ENCODE results near the gene ARHGEF6.

DNA sequence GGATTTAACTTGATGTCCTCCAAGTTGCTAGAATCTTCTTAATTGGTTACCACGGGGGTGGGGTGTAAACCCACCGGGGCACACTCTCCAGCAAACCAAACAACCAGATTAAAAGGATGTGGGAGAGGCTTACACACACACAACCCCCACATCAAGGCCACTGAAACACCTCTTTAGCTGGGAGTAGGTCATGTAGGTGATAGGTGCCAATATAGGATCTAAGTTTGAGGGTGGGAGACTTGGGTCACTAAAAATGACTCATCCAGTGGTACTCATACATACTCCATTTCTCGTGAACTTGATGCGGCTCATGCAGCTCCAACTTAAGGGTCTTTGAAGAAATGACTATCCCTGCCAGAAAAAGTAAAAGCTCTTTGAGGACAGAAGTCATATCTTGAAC lies 153.3 kb downstream of the ARHGEF6 start:
- TF ChIP-seq, protein P1, sequence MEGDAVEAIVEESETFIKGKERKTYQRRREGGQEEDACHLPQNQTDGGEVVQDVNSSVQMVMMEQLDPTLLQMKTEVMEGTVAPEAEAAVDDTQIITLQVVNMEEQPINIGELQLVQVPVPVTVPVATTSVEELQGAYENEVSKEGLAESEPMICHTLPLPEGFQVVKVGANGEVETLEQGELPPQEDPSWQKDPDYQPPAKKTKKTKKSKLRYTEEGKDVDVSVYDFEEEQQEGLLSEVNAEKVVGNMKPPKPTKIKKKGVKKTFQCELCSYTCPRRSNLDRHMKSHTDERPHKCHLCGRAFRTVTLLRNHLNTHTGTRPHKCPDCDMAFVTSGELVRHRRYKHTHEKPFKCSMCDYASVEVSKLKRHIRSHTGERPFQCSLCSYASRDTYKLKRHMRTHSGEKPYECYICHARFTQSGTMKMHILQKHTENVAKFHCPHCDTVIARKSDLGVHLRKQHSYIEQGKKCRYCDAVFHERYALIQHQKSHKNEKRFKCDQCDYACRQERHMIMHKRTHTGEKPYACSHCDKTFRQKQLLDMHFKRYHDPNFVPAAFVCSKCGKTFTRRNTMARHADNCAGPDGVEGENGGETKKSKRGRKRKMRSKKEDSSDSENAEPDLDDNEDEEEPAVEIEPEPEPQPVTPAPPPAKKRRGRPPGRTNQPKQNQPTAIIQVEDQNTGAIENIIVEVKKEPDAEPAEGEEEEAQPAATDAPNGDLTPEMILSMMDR (IDR thresholded peaks at IDR 0.05): no peak
- TF ChIP-seq EP300 (IDR thresholded peaks at IDR 0.05): no peak

All from tibial nerve (tissue), 4 donors.